Hippocampal formation (tissue), 2 donors: ENCODE results near the gene EPB41L5.
"Not testable (repeated sequence)": the region's sequence is repeated elsewhere in the genome, so short reads cannot be mapped to it uniquely, and the experiment has no call there.

Experiments used
- DNase-seq, 2 donors: peaks; one replicate each; lab custom pipeline; 2025; lab: John Stamatoyannopoulos, UW

EPB41L5 gene

GRCh38 chr2:120100627-120101026 lies 87.8 kb downstream of the EPB41L5 start:
- no peak for DNase-seq

DNA sequence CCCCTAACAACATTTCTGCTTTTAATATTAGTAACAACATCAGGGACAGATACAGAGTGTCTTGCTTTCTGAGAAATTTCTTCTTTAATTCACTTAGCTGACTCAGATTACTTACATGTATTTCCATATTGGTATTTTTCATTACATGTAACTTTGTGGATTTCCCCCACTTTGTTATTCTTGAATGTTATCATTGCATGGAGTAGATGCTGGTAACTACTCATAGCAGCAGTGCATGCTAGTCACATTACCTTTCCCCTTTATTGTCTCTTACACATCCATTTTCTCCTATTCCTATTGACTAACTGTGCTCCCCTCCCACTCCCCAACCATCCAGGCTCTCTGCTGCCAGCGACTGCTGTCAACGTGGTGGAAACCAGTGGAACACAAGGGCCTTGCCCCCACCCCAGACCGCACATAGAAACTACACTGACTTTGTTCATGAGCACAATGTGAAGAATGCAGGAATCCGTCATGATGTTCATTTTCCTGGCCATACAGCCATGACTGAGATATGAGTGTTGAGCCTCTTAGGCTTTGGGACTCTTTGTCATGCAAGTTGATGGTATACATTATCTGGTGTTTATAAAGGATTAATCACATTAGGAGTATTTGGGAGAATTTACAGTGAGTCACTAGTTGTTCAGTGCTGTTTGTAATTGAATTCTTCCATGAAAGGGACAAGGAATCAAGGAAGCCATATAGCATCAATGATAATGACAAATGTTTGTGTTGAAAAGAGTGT lies 91.0 kb downstream of the EPB41L5 start:
- DNase-seq, result no peak

DNA sequence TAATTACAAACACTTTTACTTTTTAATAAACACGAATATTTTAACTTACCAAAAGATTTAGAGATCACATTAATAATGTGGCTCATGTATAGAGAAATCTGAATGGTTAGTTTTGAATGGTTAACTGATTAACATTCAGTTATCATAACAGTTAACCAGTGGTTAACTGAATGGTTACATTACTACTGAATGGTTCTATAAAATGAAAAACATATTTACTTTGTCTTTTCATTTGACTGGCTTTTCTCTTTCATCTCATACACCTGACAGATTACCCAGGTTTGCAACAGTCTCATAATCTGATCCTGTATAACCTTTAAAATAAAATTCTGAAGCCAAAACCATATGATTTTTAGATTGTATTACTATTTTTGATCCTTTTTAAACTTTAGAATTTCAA lies 91.9 kb downstream of the EPB41L5 start:
- no peak for DNase-seq

- DNase-seq, result no peak
Measured at GRCh38 chr2:120105360-120105759, 92.5 kb downstream of the EPB41L5 start.

- no peak for DNase-seq
Measured at GRCh38 chr2:120108049-120108448, 95.2 kb downstream of the EPB41L5 start.

DNA sequence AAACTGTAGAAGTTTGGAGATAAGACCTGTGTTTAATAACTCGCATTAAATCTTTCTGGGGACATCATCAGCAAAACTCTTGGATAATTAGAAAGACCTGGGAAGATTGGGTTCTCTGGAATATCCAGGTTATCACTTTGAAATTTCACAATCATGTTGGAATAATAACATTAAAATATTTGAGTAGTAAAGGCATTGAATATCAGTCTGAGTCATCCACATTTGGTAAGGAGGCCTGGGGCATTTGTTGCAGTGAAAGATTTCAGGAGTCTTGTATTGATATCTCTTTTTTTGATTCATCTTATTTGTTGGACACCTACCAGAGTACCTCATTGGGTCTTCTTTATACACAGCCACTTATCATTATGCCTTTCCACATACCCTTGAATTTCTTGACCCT lies 95.9 kb downstream of the EPB41L5 start:
- no peak for DNase-seq

DNA sequence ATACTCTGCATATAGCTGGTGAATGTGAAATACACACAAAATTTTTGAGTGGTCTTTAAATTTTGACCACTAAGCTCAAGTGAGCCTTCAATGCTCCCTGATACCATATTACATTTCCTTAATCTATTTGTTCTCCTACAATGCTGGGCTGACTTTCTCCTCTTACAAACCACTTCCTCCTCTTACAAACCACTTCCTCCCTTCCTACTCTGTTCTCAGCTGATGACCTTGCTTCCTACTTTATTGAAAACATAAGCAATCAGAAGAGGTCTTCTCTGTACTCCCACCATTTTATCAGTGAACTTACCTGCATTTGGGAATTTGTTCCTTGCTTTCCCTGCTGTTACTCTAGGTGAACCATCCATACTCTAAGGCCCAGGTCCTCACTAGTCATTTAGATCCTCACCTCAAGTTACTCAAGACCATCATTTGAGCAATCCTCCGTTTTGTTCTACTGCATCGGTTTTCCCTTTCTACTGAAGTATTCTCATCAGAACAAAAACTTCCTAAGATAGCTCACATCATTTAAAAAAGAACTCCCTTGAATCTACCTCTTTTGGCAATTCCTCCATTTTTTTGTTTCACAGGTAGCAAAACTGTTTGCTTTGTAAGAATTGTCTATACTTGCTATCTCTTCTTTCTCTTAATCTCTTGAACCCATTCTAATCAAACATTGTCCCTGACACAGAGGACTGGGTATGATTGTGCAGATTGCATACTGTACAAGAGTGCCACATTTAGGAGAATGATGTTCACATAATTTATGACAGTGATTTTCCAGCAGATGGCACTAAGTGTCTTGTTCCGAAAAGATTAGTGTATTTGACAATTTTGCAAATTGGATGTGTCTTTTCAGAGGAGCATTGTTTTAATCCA lies 96.5 kb downstream of the EPB41L5 start:
- DNase-seq, result peak in 1 of 2 donors; percentile 46

DNA sequence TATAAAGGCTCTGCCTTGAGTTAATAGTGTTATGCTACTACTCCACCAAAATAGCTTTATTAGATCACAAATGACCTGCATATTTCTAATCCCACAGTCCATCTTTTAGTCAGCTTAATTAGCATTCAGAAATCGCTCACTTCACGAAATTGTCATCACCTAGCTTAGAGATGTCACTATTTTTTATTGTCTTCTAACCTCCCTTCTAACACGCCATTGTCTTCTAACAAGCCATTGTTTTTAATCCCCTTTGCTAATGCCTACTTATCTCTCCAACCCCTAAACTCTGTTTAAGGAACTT lies 97.1 kb downstream of the EPB41L5 start:
- DNase-seq, result no peak

GRCh38 chr2:120110507-120110906 lies 97.6 kb downstream of the EPB41L5 start:
- no peak for DNase-seq

DNA sequence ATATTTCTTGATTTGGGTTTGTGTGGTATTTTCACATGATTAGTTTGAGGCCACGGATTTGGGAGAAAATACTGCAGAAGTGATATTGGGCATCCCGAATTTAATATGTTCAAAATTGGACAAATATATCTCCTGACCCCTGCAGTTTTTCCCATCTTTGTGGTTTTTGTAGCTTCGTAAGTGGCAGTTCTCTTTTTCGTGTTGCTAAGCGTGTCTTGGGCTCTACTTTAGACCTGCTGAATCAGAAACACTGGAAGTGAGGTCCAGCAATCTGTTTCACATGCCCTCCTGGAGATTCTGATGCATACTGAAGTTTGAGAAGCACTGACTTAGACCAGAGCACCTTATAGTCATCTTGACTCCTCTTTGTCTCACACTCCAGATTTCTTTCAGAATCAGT lies 98.3 kb downstream of the EPB41L5 start:
- no peak for DNase-seq

GRCh38 chr2:120118018-120118417 lies 105.1 kb downstream of the EPB41L5 start:
- DNase-seq, result no peak

DNA sequence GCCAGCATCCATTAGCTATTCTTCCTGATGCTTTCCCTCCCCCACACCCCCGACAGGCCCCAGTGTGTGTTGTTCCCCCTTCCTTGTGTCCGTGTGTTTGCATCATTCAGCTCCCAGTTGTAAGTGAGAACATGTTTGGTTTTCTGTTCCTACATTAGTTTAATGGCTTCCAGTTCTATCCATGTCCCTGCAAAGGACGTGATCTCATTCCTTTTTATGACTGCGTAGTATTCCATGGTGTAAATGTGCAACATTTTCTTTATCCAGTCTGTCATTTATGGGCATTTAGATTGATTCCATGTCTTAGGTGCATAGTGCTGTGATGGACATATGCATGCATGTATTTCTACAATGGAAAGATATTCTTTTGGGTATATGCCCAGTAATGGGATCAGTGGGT lies 105.6 kb downstream of the EPB41L5 start:
- no peak for DNase-seq

DNA sequence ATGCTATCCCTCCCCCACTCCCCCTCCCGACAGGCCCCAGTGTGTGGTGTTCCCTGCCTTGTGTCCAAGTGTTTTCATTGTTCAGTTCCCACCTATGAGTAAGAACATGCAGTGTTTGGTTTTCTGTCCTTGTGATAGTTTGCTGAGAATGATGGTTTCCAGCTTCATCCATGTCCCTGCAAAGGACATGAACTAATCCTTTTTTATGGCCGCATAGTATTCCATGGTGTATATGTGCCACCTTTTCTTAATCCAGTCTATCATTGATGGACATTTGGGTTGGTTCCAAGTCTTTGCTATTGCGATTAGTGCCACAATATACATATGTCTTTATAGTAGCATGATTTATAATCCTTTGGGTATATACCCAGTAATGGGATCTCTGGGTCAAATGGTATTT lies 108.5 kb downstream of the EPB41L5 start:
- not testable (repeated sequence) for DNase-seq

DNA sequence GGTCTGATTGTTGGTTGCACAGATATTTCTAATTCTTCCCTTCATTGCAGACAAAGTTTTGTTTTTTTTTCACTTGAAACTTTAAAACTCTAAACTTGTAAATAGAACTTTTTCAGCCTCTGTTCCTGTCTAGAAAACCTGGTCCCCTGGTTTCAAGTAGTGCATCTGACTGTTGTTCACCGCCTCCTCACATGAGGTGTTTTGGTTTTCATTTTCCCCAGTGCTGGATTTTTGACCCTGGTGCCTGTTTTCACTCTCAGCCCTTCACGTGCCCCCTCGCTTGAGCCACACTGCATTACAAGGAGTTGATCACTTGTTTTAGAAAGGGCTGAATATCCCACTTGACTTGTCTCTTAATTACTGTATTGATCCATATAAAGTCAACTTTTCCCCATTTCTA lies 110.2 kb downstream of the EPB41L5 start:
- no peak for DNase-seq

GRCh38 chr2:120125195-120125594 lies 112.3 kb downstream of the EPB41L5 start:
- peak in 1 of 2 donors; percentile 0 for DNase-seq

- no peak for DNase-seq
Measured at GRCh38 chr2:120128216-120128615, 115.3 kb downstream of the EPB41L5 start.

DNA sequence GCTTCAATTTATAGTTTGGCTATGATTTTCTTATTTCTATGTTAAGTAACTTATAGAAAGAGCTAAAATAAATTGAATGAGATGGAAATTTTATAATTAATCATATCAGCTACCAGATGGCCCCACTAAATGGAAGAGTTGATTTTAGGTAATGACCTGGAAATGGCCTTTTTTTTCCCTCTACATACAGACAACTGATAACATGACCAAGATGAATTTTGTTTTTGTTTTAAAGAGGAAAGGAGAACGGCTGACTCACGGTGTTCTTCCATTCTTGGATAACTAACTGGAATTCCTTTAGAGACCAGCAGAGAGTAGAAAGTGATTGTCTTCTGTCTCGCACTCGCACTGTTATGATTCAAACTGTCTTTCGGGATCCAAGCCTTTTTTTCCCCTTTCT lies 119.3 kb downstream of the EPB41L5 start:
- no peak for DNase-seq

- DNase-seq, result no peak
Measured at GRCh38 chr2:120132691-120133090, 119.8 kb downstream of the EPB41L5 start.

GRCh38 chr2:120133572-120134244 lies 120.8 kb downstream of the EPB41L5 start:
- DNase-seq, result no peak

DNA sequence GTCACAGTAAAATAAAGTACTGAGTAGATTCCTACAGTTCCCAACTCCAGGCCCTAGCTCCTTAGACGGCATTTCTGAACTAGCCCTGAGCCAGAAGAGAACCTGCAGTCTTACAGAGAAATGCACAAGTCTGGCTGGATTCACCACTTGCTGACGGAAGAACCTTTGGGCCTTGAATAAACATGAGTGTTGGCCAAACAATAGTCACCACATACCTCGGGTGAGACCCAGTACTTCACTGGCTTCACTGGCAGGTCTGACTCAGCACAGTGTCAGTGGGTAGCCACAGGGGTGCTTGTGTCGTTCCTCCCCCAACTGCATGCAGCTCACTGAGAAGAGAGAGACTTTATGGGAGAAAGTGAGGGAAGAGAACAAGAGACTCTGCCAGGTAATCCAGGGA lies 121.4 kb downstream of the EPB41L5 start:
- DNase-seq, result no peak

- not testable (repeated sequence) for DNase-seq
Measured at GRCh38 chr2:120135013-120135412, 122.1 kb downstream of the EPB41L5 start.

DNA sequence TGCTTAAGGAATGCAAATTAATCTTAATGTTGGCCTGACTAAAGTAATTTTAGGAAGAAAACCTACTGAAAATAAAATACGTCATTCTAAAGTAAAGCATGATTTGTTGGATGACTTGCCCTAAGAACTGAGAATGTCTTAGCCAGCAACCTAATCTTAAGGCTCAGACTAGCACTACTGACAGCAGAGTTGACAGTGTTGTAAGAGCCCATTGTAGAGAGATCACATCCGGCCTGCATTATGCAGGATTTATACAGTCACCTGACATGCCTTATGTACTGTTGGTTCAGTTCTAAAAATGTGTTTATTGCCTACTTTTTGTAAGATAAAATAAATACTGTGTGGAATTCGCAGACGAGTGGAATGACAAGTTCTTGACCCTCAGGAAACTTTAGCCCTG lies 128.0 kb downstream of the EPB41L5 start:
- no peak for DNase-seq
